Activated CD8-positive, alpha-beta T cell treated with anti-CD3 and anti-CD28 coated beads for 36 hours (primary cell): ENCODE data around the gene P2RX1. TPM values are rescaled to one million over a fixed set of nuclear protein-coding genes. Genes with fewer than 3 reads are reported as not detected.

Experiments used
- ATAC-seq: fragments of 200-7000 bp; cut with Tn5 transposase; one replicate; pipeline ENCODE4 v1.10.0; 2021; ENCODE audit warnings: mild to moderate bottlenecking, moderate library complexity
- CTCF ChIA-PET: fragments of 350-600 bp; sonication (Branson Sonifier 250); formaldehyde crosslinking; loops from one replicate; lab custom pipeline; 2021; ENCODE audit warnings: antibody characterized with exemption; lab: Charles Lee
- POLR2A ChIA-PET: fragments of 350-600 bp; sonication (Branson Sonifier 250); formaldehyde crosslinking; loops from one replicate; lab custom pipeline; 2021; ENCODE audit warnings: antibody characterized with exemption; lab: Charles Lee
- DNase-seq: peaks from one replicate; pipeline ENCODE4 v3.0.0-alpha.2; 2020
- H3K27ac Mint-ChIP-seq: one replicate; pipeline ENCODE4 v1.8.0; 2021; ENCODE audit warnings: mild to moderate bottlenecking, mixed read lengths
- H3K27me3 Mint-ChIP-seq: one replicate; pipeline ENCODE4 v1.8.0; 2021; ENCODE audit warnings: mixed read lengths
- H3K36me3 Mint-ChIP-seq: one replicate; pipeline ENCODE4 v1.8.0; 2021; ENCODE audit warnings: low read depth, mixed read lengths
- H3K4me1 Mint-ChIP-seq: one replicate; pipeline ENCODE4 v1.8.0; 2021; ENCODE audit warnings: low read depth, mixed read lengths
- H3K4me3 Mint-ChIP-seq: one replicate; pipeline ENCODE4 v1.8.0; 2021; ENCODE audit warnings: mild to moderate bottlenecking, moderate library complexity, mixed read lengths
- H3K9me3 Mint-ChIP-seq: one replicate; pipeline ENCODE4 v1.8.0; 2021; ENCODE audit warnings: mixed read lengths
- CTCF ChIP-seq: fragments of 200-600 bp; IDR thresholded peaks from one replicate; pipeline ENCODE4 v1.8.0; 2022; ENCODE audit warnings: antibody characterized with exemption, mild to moderate bottlenecking
- intact Hi-C: fragments of 100-400 bp; cut with micrococcal nuclease; formaldehyde crosslinking; loops from one replicate; pipeline ENCODE4 v1.10.0; 2022
- total RNA-seq, 2 experiments: library from RNA; stranded (reverse); gene quantifications; one replicate each; pipeline ENCODE4 v1.2.3, GENCODE V29; 2021

The P2RX1 gene
- total RNA-seq, 2 experiments from 2014 or later = 0.43 to 1.7 TPM

GRCh38 chr17:3963237-3964201, 47.3 kb upstream of the P2RX1 start:
- DNase-seq (peak; percentile 86), ATAC-seq (peak; percentile 35)
- Mint-ChIP-seq H3K27ac (peak overlapping the region; percentile 66), H3K36me3 (peaks cover 4% of the 10 kb centered on the region), H3K27me3 (no peaks in the 10 kb centered on the region), H3K9me3 (no peaks in the 10 kb centered on the region), H3K4me1 (peaks cover 45% of the 10 kb centered on the region), H3K4me3 (peak overlapping the region; percentile 84)
- ChIA-PET CTCF (interaction anchor here (0.7 to 3.9 kb wide), 2 partner anchors 41 to 50 kb away, joined by 3 to 27 read pairs; no protein-coding TSS in a partner anchor), POLR2A (interaction anchor here (0.9 to 2.0 kb wide), 2 partner anchors 11 to 50 kb away, joined by 5 read pairs; no protein-coding TSS in a partner anchor)
- intact Hi-C loops = loop anchor here (2.0 to 5.0 kb wide), 2 partner anchors 39 to 49 kb away; no protein-coding TSS in a partner anchor
- no peak for TF ChIP-seq CTCF

DNA sequence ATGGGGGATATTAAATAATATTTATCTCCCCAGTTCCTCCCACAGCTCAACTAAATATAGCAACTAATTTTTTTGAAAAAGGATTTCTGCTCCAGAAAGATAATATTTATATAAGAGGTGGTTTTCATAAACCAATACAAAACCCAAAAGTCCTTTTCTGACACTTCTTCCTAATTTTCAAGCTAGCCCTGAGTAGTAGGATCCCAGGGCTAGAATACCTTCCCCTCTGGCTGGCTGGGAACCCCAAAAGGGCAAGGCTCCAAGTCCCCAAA, 46.6 kb upstream of the P2RX1 start:
- Mint-ChIP-seq H3K27me3 (no peaks in the 10 kb centered on the region), H3K4me3 (peak overlapping the region; percentile 84), H3K9me3 (no peaks in the 10 kb centered on the region), H3K27ac (peak overlapping the region; percentile 66), H3K4me1 (peaks cover 51% of the 10 kb centered on the region), H3K36me3 (peaks cover 4% of the 10 kb centered on the region)
- ChIA-PET CTCF (interaction anchor here (0.7 to 3.9 kb wide), 2 partner anchors 41 to 49 kb away, joined by 3 to 27 read pairs; no protein-coding TSS in a partner anchor), POLR2A (interaction anchor here (0.6 to 2.0 kb wide), 4 partner anchors 11 to 66 kb away, joined by 3 to 5 read pairs (median 4); no protein-coding TSS in a partner anchor)
- intact Hi-C loops = loop anchor here (2.0 to 5.0 kb wide), 2 partner anchors 39 to 48 kb away; no protein-coding TSS in a partner anchor
- ATAC-seq = no peak
- no peak for DNase-seq
- TF ChIP-seq CTCF = no peak

DNA sequence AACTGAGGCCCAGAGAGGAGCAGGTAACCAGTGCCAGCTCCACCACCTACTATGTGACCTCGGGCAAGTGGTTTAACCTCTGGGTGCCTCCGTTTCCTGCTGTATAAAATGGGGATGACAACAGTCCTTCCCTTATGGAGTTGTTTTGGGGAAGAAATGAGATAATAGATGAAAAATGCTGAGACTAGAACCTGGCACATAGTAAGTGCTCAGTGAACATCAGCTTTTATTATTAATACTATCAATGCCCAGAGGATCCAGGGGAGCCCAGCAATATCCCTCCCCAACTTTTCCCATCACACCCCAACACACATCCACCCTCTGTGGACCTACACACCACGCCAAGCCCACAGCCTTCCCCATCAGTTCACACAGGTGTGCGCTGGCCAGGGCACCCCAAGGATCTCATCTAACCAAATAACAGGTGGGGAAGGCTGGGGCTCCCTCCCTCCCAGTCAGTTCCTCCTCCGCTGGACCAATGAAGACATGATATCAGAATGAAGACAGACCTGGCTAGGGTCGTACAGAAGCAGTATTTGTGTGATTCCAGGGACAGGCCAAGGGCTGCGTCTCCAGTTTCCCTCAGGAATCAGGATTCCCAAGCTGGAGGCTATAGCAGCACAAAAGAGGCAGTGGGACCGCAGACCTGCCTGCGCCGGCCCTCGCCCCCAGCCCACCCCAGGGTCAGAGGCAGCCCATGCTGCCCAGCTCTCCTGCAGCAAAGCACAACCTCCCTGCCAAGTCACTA, 46.1 kb upstream of the P2RX1 start:
- CTCF ChIA-PET = interaction anchor here (0.7 to 3.9 kb wide), 3 partner anchors 42 to 49 kb away, joined by 3 to 27 read pairs (median 8); no protein-coding TSS in a partner anchor

GRCh38 chr17:3961564-3962047, 45.3 kb upstream of the P2RX1 start:
- Mint-ChIP-seq H3K9me3 (no peaks in the 10 kb centered on the region), H3K4me1 (peaks cover 62% of the 10 kb centered on the region), H3K36me3 (peaks cover 7% of the 10 kb centered on the region), H3K27me3 (no peaks in the 10 kb centered on the region), H3K27ac (peak overlapping the region; percentile 66), H3K4me3 (peak overlapping the region; percentile 84)
- ChIA-PET POLR2A (interaction anchor here (1.0 to 2.0 kb wide), 3 partner anchors 18 to 50 kb away, joined by 3 to 5 read pairs (median 4); no protein-coding TSS in a partner anchor), CTCF (interaction anchor here (0.9 to 2.8 kb wide), 3 partner anchors 9 to 50 kb away, joined by 3 to 8 read pairs (median 3); no protein-coding TSS in a partner anchor)
- no peak for TF ChIP-seq CTCF
- peak; percentile 65 for DNase-seq
- ATAC-seq = peak; percentile 19
- intact Hi-C loops = loop anchor here (2.0 to 5.0 kb wide), 2 partner anchors 41 to 47 kb away; no protein-coding TSS in a partner anchor

More for the DNA sequence above, 46.1 kb upstream of the P2RX1 start:
- peak overlapping the region; percentile 66 for H3K27ac Mint-ChIP-seq
- DNase-seq (no peak), ATAC-seq (no peak)
- POLR2A ChIA-PET = interaction anchor here (0.6 to 2.0 kb wide), 5 partner anchors 10 to 66 kb away, joined by 3 to 5 read pairs (median 4); no protein-coding TSS in a partner anchor
- H3K4me3 Mint-ChIP-seq = peak overlapping the region; percentile 84
- H3K4me1 Mint-ChIP-seq = peaks cover 54% of the 10 kb centered on the region
- H3K36me3 Mint-ChIP-seq = peaks cover 4% of the 10 kb centered on the region
- H3K9me3 Mint-ChIP-seq = no peaks in the 10 kb centered on the region
- no peak for TF ChIP-seq CTCF
- intact Hi-C loops = loop anchor here (2.0 to 5.0 kb wide), 2 partner anchors 40 to 48 kb away; no protein-coding TSS in a partner anchor
- no peaks in the 10 kb centered on the region for H3K27me3 Mint-ChIP-seq
